Measurements from ENCODE around the gene GTPBP2.

GTPBP2 gene

GRCh38 chr6:43629104-43629504, at the start of gene GTPBP2:
GTPBP2 (minus strand) TSS chr6:43629264; CDS start chr6:43629162, 102 bp downstream.
- H3K4me3 ChIP-seq (ENCODE audit: low read depth, low read length): peak within 1 kb of the TSS; percentile 98
- in situ Hi-C loops (cut with HindIII; ENCODE audit: low sequenced_read_pairs): no loop called here
- TF ChIP-seq CTCF (IDR thresholded peaks at IDR 0.05; ENCODE audit: low read depth, low read length, missing control alignments): no peak
- DNase-seq (ENCODE audit: low read depth): peak; percentile 98

- H3K4me3 ChIP-seq (ENCODE audit: low read depth, low read length): no peak overlapping the region
- no peak for DNase-seq (ENCODE audit: low read depth)
- no peak for TF ChIP-seq CTCF (IDR thresholded peaks at IDR 0.05; ENCODE audit: low read depth, low read length, missing control alignments)
- in situ Hi-C loops (cut with HindIII; ENCODE audit: low sequenced_read_pairs): no loop called here
Observed at GRCh38 chr6:43678341-43678740, 49.3 kb upstream of the GTPBP2 start.

DNA sequence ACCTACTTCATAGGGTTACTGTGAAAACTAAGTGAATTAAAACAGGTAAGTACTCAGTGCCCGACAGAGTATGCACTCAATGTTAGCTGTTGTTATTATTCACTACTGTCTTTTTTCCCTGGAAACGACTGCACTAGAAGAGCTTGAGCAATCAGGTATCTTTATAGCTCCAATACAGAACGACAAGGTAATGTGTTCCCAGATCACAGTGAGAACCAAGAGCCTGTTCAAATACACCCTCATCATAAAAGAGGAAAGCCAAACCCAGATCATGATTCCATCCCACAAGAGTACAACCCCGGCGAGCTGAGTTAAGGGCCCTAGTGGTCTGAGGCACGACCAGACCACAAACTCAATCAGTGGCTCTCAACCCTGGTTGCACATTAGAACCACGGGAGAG, 48.7 kb upstream of the GTPBP2 start:
- no peak for DNase-seq (ENCODE audit: low read depth)
- in situ Hi-C loops (cut with HindIII; ENCODE audit: low sequenced_read_pairs): no loop called here
- TF ChIP-seq CTCF (IDR thresholded peaks at IDR 0.05; ENCODE audit: low read depth, low read length, missing control alignments): no peak
- H3K4me3 ChIP-seq (ENCODE audit: low read depth, low read length): no peak overlapping the region

DNA sequence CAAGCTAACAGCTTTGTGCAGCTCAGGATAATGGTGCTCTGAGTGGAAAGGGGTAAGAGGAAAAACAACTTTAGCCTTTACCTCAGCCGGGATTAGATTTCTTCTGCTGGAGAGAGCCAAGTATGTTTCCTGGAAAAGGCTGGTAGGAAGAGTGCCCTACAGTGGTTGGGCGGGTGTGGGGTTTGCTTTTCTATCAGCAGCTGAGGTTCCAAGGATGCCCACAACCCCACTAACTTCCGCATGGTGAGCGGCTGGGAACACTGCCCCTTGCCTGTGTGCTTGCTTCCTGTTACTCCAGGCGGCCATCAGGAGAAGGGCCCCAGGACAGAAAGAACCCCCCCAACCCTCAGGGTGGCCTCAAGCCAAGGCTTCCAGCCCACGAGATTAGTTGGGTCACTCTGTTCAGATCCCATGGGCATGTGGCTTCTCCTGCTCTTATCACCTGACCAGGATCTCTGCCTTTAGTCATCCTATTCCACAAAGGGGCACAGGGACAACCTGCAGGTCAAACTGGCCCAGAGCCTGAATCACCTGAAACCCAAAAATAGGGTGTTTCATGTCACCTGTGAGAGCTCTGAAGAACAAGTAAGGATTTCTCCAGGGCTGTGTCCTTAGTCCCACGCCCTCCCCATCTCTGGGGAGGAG, 48.0 kb upstream of the GTPBP2 start:
- H3K4me3 ChIP-seq (ENCODE audit: low read depth, low read length): no peak overlapping the region
- in situ Hi-C loops (cut with HindIII; ENCODE audit: low sequenced_read_pairs): no loop called here
- TF ChIP-seq CTCF (IDR thresholded peaks at IDR 0.05; ENCODE audit: low read depth, low read length, missing control alignments): no peak
- no peak for DNase-seq (ENCODE audit: low read depth)

- DNase-seq (ENCODE audit: low read depth): no peak
- in situ Hi-C loops (cut with HindIII; ENCODE audit: low sequenced_read_pairs): loop anchor here (5.0 kb wide), 1 partner anchor 102 kb away; no protein-coding TSS in a partner anchor
- no peak overlapping the region for H3K4me3 ChIP-seq (ENCODE audit: low read depth, low read length)
- no peak for TF ChIP-seq CTCF (IDR thresholded peaks at IDR 0.05; ENCODE audit: low read depth, low read length, missing control alignments)
Observed at GRCh38 chr6:43674921-43675320, 45.9 kb upstream of the GTPBP2 start.

- DNase-seq (ENCODE audit: low read depth): no peak
- no peak for TF ChIP-seq CTCF (IDR thresholded peaks at IDR 0.05; ENCODE audit: low read depth, low read length, missing control alignments)
- H3K4me3 ChIP-seq (ENCODE audit: low read depth, low read length): no peak overlapping the region
- in situ Hi-C loops (cut with HindIII; ENCODE audit: low sequenced_read_pairs): loop anchor here (5.0 kb wide), 1 partner anchor 103 kb away; no protein-coding TSS in a partner anchor
Observed at GRCh38 chr6:43674291-43674690, 45.2 kb upstream of the GTPBP2 start.
